Subcutaneous adipose tissue (tissue), 4 donors: ENCODE results near the gene SASH1. TPM values are rescaled to one million over a fixed set of nuclear protein-coding genes. Genes with fewer than 3 reads are reported as not detected.

Experiments used
- CTCF ChIP-seq: fragments of 450-650 bp; IDR thresholded peaks from one replicate; pipeline ENCODE4 v1.5.1; 2016; ENCODE audit warnings: low read depth, mild to moderate bottlenecking, control low read depth, antibody characterized with exemption, moderate library complexity
- total RNA-seq, 4 donors: library from RNA; depleted of rRNA; stranded (reverse); fragments of >200 nt; gene quantifications; one replicate each; pipeline ENCODE4 v1.1.0, GENCODE V29; 2016

The SASH1 gene
- total RNA-seq, 4 donors from 2014 or later: 234 to 322 (median 267) TPM

GRCh38 chr6:148502773-148503135 lies 160.1 kb downstream of the SASH1 start:
- TF ChIP-seq CTCF: no peak

- TF ChIP-seq CTCF: no peak
Measured at GRCh38 chr6:148503703-148504102, 161.1 kb downstream of the SASH1 start.

- TF ChIP-seq CTCF: no peak
Measured at GRCh38 chr6:148507774-148508173, 165.1 kb downstream of the SASH1 start.

- TF ChIP-seq CTCF: no peak
Measured at GRCh38 chr6:148508401-148509041, 165.9 kb downstream of the SASH1 start.

- no peak for TF ChIP-seq CTCF
Measured at GRCh38 chr6:148509119-148509799, 166.6 kb downstream of the SASH1 start.

- TF ChIP-seq CTCF: no peak
Measured at GRCh38 chr6:148509800-148510581, 167.4 kb downstream of the SASH1 start.
